CD14-positive monocyte (primary cell): ENCODE measurements around the gene FAIM2. TPM values are rescaled to one million over a fixed set of nuclear protein-coding genes. Genes with fewer than 3 reads are reported as not detected.

Source experiments
- DNase-seq, 3 donors: peaks; one replicate each; pipeline ENCODE4 v3.0.0-alpha.2; 2011 to 2022
- H2AFZ ChIP-seq: 2 replicates; pipeline ENCODE4 v1.6.0; 2012; ENCODE audit warnings: mild to moderate bottlenecking, low read depth, low read length, inconsistent platforms; ENCODE audit not compliant: insufficient read depth, poor library complexity, severe bottlenecking
- H3K27ac ChIP-seq, 2 donors: 1 replicate in 1 of 2; 2 replicates in 1 of 2; pipeline ENCODE4 v1.5.1; 2012 to 2013; ENCODE audit warnings: low read length in 2 of 2, control low read depth in 1 of 2, inconsistent platforms in 1 of 2, low read depth in 1 of 2, mild to moderate bottlenecking in 1 of 2
- H3K27me3 ChIP-seq, 2 donors: one replicate each; pipeline versions ENCODE4 v1.6.0 to v1.6.1; 2011 to 2013; ENCODE audit warnings: low read length in 2 of 2; ENCODE audit not compliant: control insufficient read depth in 2 of 2, insufficient read depth in 2 of 2
- H3K36me3 ChIP-seq, 2 donors: replicated peaks in 1 of 2; 1 replicate in 1 of 2; 2 replicates in 1 of 2; pipeline versions ENCODE4 v1.5.1 to v1.6.1; 2012 to 2013; ENCODE audit warnings: low read length in 2 of 2, control low read depth in 1 of 2, inconsistent platforms in 1 of 2, mild to moderate bottlenecking in 1 of 2; ENCODE audit not compliant: insufficient read depth in 2 of 2, control insufficient read depth in 1 of 2
- H3K4me1 ChIP-seq, 2 donors: 1 replicate in 1 of 2; 2 replicates in 1 of 2; pipeline versions ENCODE4 v1.5.1 to v1.6.1; 2012 to 2013; ENCODE audit warnings: low read length in 2 of 2, control low read depth in 1 of 2, inconsistent platforms in 1 of 2, mild to moderate bottlenecking in 1 of 2, moderate library complexity in 1 of 2; ENCODE audit not compliant: insufficient read depth in 2 of 2, control insufficient read depth in 1 of 2
- H3K4me2 ChIP-seq: replicated peaks from 2 replicates; pipeline ENCODE3; 2012; ENCODE audit warnings: low read length, moderate library complexity, mild to moderate bottlenecking; ENCODE audit not compliant: poor library complexity, severe bottlenecking; ENCODE audit errors: extremely low read depth
- H3K4me3 ChIP-seq, 3 experiments: fragments of 200-600 bp in 1 of 3; sonication (generic) in 1 of 3; replicated peaks in 1 of 3; 1 replicate in 2 of 3; 2 replicates in 1 of 3; pipeline ENCODE4 v1.5.1; 2011 to 2013; ENCODE audit warnings: low read length in 3 of 3, mild to moderate bottlenecking in 3 of 3, control low read depth in 2 of 3, low read depth in 2 of 3, inconsistent platforms in 1 of 3, moderate library complexity in 1 of 3
- H3K79me2 ChIP-seq: 2 replicates; pipeline ENCODE4 v1.6.0; 2012; ENCODE audit warnings: mild to moderate bottlenecking, control low read depth, inconsistent platforms, low read length, moderate library complexity; ENCODE audit not compliant: insufficient read depth
- H3K9ac ChIP-seq: 2 replicates; pipeline ENCODE4 v1.6.0; 2017; ENCODE audit warnings: low read length, mild to moderate bottlenecking; ENCODE audit not compliant: insufficient read depth, poor library complexity, severe bottlenecking
- H3K9me3 ChIP-seq, 2 donors: replicated peaks in 1 of 2; 1 replicate in 1 of 2; 2 replicates in 1 of 2; pipeline versions ENCODE4 v1.5.1 to v1.6.1; 2012 to 2013; ENCODE audit warnings: low read length in 2 of 2, control low read depth in 1 of 2; ENCODE audit not compliant: control insufficient read depth in 1 of 2, insufficient read depth in 1 of 2
- H4K20me1 ChIP-seq: 2 replicates; pipeline ENCODE4 v1.6.0; 2012; ENCODE audit warnings: mild to moderate bottlenecking, low read length, control low read depth, moderate library complexity; ENCODE audit not compliant: insufficient read depth
- H3K27ac Mint-ChIP-seq, 7 donors: one replicate each; pipeline ENCODE4 v1.8.0; 2020; ENCODE audit warnings: mild to moderate bottlenecking in 7 of 7, mixed read lengths in 7 of 7, moderate library complexity in 6 of 7, inconsistent platforms in 2 of 7
- H3K27me3 Mint-ChIP-seq, 3 donors: one replicate each; pipeline ENCODE4 v1.8.0; 2021 to 2022; ENCODE audit warnings: low read depth in 3 of 3, mild to moderate bottlenecking in 3 of 3, mixed read lengths in 3 of 3, moderate library complexity in 3 of 3, inconsistent platforms in 1 of 3
- H3K36me3 Mint-ChIP-seq, 2 donors: one replicate each; pipeline ENCODE4 v1.8.0; 2020; ENCODE audit warnings: mixed read lengths in 2 of 2, inconsistent platforms in 1 of 2, mild to moderate bottlenecking in 1 of 2
- H3K4me1 Mint-ChIP-seq: one replicate; pipeline ENCODE4 v1.8.0; 2020; ENCODE audit warnings: mild to moderate bottlenecking, mixed read lengths
- H3K4me3 Mint-ChIP-seq, 2 donors: one replicate each; pipeline ENCODE4 v1.8.0; 2020; ENCODE audit warnings: mild to moderate bottlenecking in 2 of 2, mixed read lengths in 2 of 2, moderate library complexity in 1 of 2
- H3K9me3 Mint-ChIP-seq, 7 donors: one replicate each; pipeline ENCODE4 v1.8.0; 2020 to 2022; ENCODE audit warnings: mixed read lengths in 7 of 7, mild to moderate bottlenecking in 6 of 7, moderate library complexity in 6 of 7, inconsistent platforms in 2 of 7
- CTCF ChIP-seq: fragments of 200-600 bp; IDR thresholded peaks from one replicate; pipeline ENCODE4 v1.8.0; 2022; ENCODE audit warnings: antibody characterized with exemption, mild to moderate bottlenecking
- WGBS: methylation state at CpG from one replicate; pipeline ENCODE4 v1.1.5; 2013; ENCODE audit warnings: missing lambda C conversion rate; ENCODE audit not compliant: insufficient coverage; 5-methylcytosine and 5-hydroxymethylcytosine counted together
- intact Hi-C, 2 donors: fragments of 100-400 bp; cut with micrococcal nuclease; formaldehyde crosslinking; loops; one replicate each; pipeline versions ENCODE4 v1.15.0 to v1.15.1; 2023
- polyA plus RNA-seq, 3 donors: library from polyadenylated mRNA; depleted of rRNA in 1 of 3; unstranded in 2 of 3; stranded (reverse) in 1 of 3; fragments of 300-500 nt in 2 of 3; fragments of >200 nt in 1 of 3; fragmentation: Illumina TruSeq in 2 of 3; gene quantifications; 1 replicate in 2 of 3; 2 replicates in 1 of 3; pipeline ENCODE4 v1.2.3, GENCODE V29; 2012 to 2021

Gene FAIM2
- polyA plus RNA-seq, 3 donors: not detected

GRCh38 chr12:49936925-49937324 lies 33.2 kb upstream of the FAIM2 start:
- no peaks in the 10 kb centered on the region for H3K4me1 Mint-ChIP-seq
- no CpG with 5 or more reads among the region's 3 CpGs for WGBS

DNA sequence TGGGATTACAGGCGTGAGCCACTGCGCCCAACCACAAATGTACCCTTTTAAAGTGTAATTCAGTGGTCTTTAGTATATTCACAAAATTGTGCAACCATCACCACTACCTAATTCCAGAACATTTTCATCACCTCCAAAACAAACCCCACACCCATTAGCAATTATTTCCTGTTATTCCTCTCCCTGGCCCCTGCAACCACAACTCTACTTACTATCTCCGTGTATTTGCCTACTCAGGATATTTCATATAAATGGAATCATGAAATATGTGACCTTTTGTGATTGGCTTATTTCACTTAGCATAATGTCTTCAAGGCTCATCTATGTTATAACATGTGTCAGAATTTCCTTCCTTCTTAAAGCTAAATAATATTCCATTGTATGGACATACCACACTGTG lies 30.8 kb upstream of the FAIM2 start:
- Mint-ChIP-seq H3K27ac (no peak overlapping the region), H3K36me3 (no peaks in the 10 kb centered on the region), H3K4me3 (no peak overlapping the region), H3K4me1 (no peaks in the 10 kb centered on the region), H3K9me3 (peaks cover 0 to 1% (median 0%) of the 10 kb centered on the region in 7 donors), H3K27me3 (peaks cover 8 to 11% (median 8%) of the 10 kb centered on the region in 3 donors)
- Histone ChIP-seq H3K27ac (no peak overlapping the region), H2AFZ (no peak overlapping the region), H3K4me3 (no peak overlapping the region), H3K36me3 (no peaks in the 10 kb centered on the region), H3K4me2 (no peak overlapping the region), H3K4me1 (no peaks in the 10 kb centered on the region), H4K20me1 (no peaks in the 10 kb centered on the region), H3K9ac (no peak overlapping the region), H3K79me2 (no peaks in the 10 kb centered on the region), H3K27me3 (peaks cover 0 to 10% of the 10 kb centered on the region in 2 donors), H3K9me3 (no peaks in the 10 kb centered on the region)
- no CpG with 5 or more reads among the region's 3 CpGs for WGBS
- no peak for TF ChIP-seq CTCF
- no peak for DNase-seq
- intact Hi-C loops: no loop called here

More at GRCh38 chr12:49936925-49937324, 33.2 kb upstream of the FAIM2 start:
- intact Hi-C loops: no loop called here
- H3K4me1 ChIP-seq: no peaks in the 10 kb centered on the region
- H3K79me2 ChIP-seq: no peaks in the 10 kb centered on the region
- DNase-seq: no peak
- H2AFZ ChIP-seq: no peak overlapping the region
- H3K9me3 ChIP-seq: no peaks in the 10 kb centered on the region
- peaks cover 0 to 4% of the 10 kb centered on the region in 2 donors for H3K27me3 ChIP-seq
- no peak overlapping the region for H3K4me2 ChIP-seq
- peaks cover 7 to 15% (median 13%) of the 10 kb centered on the region in 3 donors for H3K27me3 Mint-ChIP-seq
- H3K36me3 Mint-ChIP-seq: no peaks in the 10 kb centered on the region
- H3K9ac ChIP-seq: no peak overlapping the region
- H3K9me3 Mint-ChIP-seq: peaks cover 0 to 1% (median 0%) of the 10 kb centered on the region in 7 donors
- no peak overlapping the region for H3K27ac Mint-ChIP-seq
- no peak overlapping the region for H3K4me3 Mint-ChIP-seq
- no peaks in the 10 kb centered on the region for H3K36me3 ChIP-seq
- TF ChIP-seq CTCF: no peak
- no peaks in the 10 kb centered on the region for H4K20me1 ChIP-seq
- no peak overlapping the region for H3K4me3 ChIP-seq
- H3K27ac ChIP-seq: no peak overlapping the region
